Mucosa of rectum (tissue), 2 donors: ENCODE measurements around the gene SNX24.

Experiments
- H3K27ac ChIP-seq, 2 donors: one replicate each; pipeline ENCODE4 v1.7.0; 2013; ENCODE audit warnings: inconsistent platforms in 2 of 2, low read depth in 2 of 2, low read length in 2 of 2
- H3K27me3 ChIP-seq, 2 donors: one replicate each; pipeline ENCODE4 v1.7.0; 2013; ENCODE audit warnings: low read length in 2 of 2; ENCODE audit not compliant: control insufficient read depth in 2 of 2, insufficient read depth in 2 of 2
- H3K36me3 ChIP-seq, 2 donors: one replicate each; pipeline ENCODE4 v1.7.0; 2013; ENCODE audit warnings: low read length in 2 of 2; ENCODE audit not compliant: control insufficient read depth in 2 of 2, insufficient read depth in 2 of 2
- H3K4me1 ChIP-seq, 2 donors: one replicate each; pipeline ENCODE4 v1.7.0; 2013; ENCODE audit warnings: low read length in 2 of 2, mild to moderate bottlenecking in 1 of 2; ENCODE audit not compliant: control insufficient read depth in 2 of 2, insufficient read depth in 2 of 2
- H3K4me3 ChIP-seq, 2 donors: one replicate each; pipeline ENCODE4 v1.7.0; 2013; ENCODE audit warnings: low read length in 2 of 2
- H3K9ac ChIP-seq, 2 donors: one replicate each; pipeline ENCODE4 v1.7.0; 2013; ENCODE audit warnings: low read length in 2 of 2, low read depth in 1 of 2, mild to moderate bottlenecking in 1 of 2
- H3K9me3 ChIP-seq, 2 donors: one replicate each; pipeline ENCODE4 v1.7.0; 2013; ENCODE audit warnings: low read length in 2 of 2; ENCODE audit not compliant: control insufficient read depth in 2 of 2
- donor health status: healthy.
- donor health status: Normal muscosa, but diverticular disease.

Gene SNX24

DNA sequence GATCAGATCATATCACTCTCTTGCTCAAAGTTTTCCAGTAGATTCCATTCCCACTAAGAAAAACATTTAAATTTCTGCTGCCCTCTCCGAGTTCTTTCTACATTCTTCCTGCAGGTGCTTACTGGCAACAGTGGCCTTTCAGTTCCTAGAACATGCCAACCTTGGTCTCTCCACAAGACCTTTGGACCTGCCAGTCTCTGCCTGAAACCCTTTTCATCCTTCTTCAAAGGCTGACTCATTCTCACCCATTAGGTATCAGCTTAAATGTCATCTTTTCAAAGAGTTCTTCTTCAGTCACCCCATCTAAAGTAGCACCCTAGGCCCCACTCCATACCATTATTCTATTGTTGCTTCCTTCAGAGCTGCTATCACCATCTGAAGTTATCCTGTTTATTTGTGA lies 169.3 kb downstream of the SNX24 start:
- H3K4me3 ChIP-seq = no peak overlapping the region
- no peak overlapping the region for H3K9ac ChIP-seq
- H3K27me3 ChIP-seq = no peaks in the 10 kb centered on the region
- H3K9me3 ChIP-seq = no peaks in the 10 kb centered on the region
- H3K27ac ChIP-seq = no peak overlapping the region
- no peaks in the 10 kb centered on the region for H3K36me3 ChIP-seq
- H3K4me1 ChIP-seq = no peaks in the 10 kb centered on the region

DNA sequence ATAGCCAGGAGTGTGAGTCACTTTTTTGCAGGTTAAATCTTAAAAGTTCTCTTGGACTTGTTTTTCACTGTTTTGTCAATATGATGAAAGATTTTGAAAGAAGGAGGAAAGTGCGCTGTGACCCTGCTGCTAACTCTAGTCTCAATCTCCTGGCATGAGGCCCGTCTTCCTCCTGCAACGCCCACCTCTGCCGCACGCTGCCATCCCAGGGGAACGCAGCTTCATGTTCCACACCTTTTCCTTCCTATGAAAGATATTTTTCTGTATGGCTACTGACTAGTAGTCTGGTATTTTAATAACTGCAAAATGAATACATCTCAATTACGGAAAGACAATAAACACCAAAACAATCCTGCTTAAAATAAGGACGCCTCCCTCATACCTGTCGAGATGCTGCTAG lies 182.8 kb downstream of the SNX24 start:
- Histone ChIP-seq H3K4me3 (no peak overlapping the region), H3K27ac (no peak overlapping the region)

DNA sequence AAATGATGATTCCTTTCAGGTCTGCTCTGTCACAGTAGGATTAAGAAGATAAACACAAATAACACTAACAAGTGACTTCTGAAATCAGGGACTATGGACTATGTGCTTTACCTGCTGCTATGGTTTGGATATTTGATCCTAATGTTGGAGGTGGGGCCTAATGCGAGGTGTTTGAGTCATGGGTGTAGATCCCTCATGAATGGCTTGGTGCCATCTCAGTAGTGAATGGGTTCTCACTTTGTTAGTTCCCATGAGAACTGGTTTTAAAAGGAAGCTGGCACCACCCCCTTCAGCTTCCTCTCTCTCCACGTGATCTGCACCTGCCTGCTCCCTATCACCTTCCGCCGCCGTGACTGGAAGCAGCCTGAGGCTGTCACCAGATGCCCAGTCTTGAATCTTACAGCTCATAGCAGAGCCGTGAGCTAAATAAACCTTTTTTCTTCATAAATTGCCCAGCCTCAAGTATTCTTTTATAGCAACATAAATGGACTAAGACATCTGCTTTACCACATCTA lies 187.8 kb downstream of the SNX24 start:
- H3K27me3 ChIP-seq = no peaks in the 10 kb centered on the region
- H3K36me3 ChIP-seq = peaks cover under 1 to 4% of the 10 kb centered on the region in 2 donors
- H3K4me1 ChIP-seq = peaks cover 0 to 2% of the 10 kb centered on the region in 2 donors
- no peak overlapping the region for H3K27ac ChIP-seq
- H3K9me3 ChIP-seq = no peaks in the 10 kb centered on the region
- H3K4me3 ChIP-seq = no peak overlapping the region
- no peak overlapping the region for H3K9ac ChIP-seq

More for the DNA sequence above, 182.8 kb downstream of the SNX24 start:
- peaks cover 18 to 33% of the 10 kb centered on the region in 2 donors for H3K36me3 ChIP-seq
- no peaks in the 10 kb centered on the region for H3K27me3 ChIP-seq
- no peak overlapping the region for H3K9ac ChIP-seq
- no peaks in the 10 kb centered on the region for H3K4me1 ChIP-seq
- H3K9me3 ChIP-seq = no peaks in the 10 kb centered on the region

DNA sequence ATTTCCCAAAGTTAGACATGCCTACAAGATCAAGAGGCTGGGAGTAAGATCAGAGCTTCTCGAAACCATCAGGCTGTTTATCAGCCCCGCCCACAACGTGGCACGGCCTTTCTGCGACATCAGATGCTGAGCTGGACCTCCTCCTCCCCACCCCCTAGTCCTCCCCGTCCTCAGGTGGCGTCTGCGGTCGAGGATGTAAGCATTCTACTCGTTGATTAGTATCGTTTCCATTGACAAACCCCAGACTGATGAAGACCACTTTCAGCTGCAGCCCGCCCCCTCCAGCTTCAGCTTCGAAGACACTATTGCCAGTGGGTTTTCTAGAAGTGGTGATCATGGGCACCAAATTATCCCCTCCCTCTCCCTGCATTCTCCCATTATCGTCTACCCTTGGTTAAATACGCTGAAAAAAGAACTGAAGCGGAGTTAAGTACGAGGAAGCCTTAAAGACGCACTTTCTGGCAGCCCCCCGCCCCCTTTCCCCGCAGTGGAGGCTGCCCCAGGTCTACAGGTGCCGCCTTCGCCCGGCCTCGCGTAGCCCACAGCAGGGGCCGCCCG lies 190.0 kb downstream of the SNX24 start:
- H3K4me3 ChIP-seq = peak overlapping the region; percentile 83 to 85
- peaks cover 0 to 2% of the 10 kb centered on the region in 2 donors for H3K4me1 ChIP-seq
- no peaks in the 10 kb centered on the region for H3K27me3 ChIP-seq
- H3K36me3 ChIP-seq = no peaks in the 10 kb centered on the region
- H3K27ac ChIP-seq = peak overlapping the region; percentile 86 to 90
- peak overlapping the region in 1 of 2 donors; percentile 74 for H3K9ac ChIP-seq
- no peaks in the 10 kb centered on the region for H3K9me3 ChIP-seq

DNA sequence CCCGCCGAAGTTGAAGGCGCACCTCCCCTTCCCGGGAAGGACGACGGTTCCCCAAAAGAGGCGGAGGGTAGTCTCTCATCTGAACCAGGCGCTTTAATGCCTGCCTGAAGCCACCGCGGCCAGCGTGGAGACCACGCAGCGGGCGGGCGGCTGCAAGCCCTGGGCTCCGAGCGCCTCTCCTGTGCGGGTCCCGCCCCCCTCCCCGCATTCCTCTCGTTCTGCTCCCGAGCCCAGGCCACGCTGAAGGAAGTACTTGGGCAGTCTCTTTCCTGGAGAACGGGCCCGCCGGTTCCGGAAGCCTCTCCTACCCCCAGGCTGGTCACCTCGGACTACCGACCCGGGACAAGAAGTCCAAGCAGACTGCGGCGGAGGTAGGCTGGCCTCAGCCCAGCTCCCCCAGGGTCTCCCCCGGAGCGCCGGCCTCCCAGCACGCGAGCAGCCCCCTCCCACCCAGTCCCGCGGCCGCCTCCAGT lies 190.5 kb downstream of the SNX24 start:
- H3K27ac ChIP-seq = peak overlapping the region; percentile 86 to 90
- H3K9ac ChIP-seq = peak overlapping the region; percentile 53 to 74
- H3K4me1 ChIP-seq = peaks cover 0 to 2% of the 10 kb centered on the region in 2 donors
- no peaks in the 10 kb centered on the region for H3K9me3 ChIP-seq
- no peaks in the 10 kb centered on the region for H3K27me3 ChIP-seq
- H3K36me3 ChIP-seq = no peaks in the 10 kb centered on the region
- peak overlapping the region; percentile 83 to 85 for H3K4me3 ChIP-seq

DNA sequence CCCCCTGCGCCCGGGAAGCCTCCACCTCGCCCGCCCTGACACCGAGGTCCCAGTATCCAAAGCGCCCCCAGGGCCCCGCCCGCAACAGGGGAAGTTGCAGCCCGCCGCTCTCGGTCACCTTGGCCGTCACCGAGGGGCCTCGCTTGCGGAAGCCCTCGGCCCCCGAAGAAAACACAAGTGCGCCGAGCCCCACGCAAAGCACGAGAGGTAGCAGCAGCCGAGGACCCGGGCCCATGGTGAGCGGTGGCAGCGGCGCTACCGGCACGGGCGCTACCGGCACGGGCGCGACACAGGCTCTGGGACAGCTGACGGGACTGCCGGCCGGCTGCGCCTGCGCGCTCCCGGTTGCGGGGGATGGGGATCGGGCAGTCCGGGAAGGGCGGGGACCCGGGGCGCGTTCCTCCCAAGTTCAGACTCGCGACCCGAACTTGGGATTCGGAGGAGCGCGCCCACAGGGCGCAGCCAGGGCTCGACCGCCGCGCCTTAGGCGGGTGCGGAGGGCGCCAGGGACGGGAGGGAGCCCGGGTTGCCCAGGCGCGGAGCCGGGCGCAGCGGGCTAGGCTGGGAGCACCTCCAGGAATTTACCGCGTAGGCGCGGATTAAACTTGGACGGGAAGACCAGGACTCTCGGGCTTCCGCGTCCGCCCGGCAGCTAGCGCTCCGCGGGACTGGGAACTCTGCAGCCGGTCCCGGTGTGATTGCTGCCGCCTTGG lies 191.1 kb downstream of the SNX24 start, which contains the start of gene PPIC:
TSS of gene PPIC (minus strand) at position 335 of the 713 bp plus-strand sequence. CDS start at position 235, 100 bp downstream.
- Histone ChIP-seq H3K4me1 (peaks cover 0 to 2% of the 10 kb centered on the region in 2 donors), H3K27ac (peak within 1 kb of the TSS; percentile 86 to 90), H3K27me3 (no peaks in the 10 kb centered on the region), H3K4me3 (peak within 1 kb of the TSS; percentile 83 to 85), H3K36me3 (no peaks in the 10 kb centered on the region), H3K9me3 (no peaks in the 10 kb centered on the region), H3K9ac (peak within 1 kb of the TSS; percentile 53 to 74)

DNA sequence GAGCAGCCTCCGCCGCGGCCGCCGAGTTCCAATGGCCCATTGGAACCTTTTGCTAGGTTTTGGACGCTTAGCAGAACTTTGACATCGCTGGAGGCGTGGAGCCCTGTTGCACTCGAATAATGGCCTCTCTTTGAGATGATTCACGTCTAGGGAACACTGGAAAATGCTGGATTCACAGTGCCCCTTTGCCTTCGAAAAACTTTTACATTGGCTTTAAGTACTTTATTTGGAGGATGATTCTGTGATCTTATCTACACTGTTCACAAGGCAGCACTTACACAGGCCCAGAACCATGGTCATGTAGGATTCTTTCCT lies 191.6 kb downstream of the SNX24 start:
- no peaks in the 10 kb centered on the region for H3K9me3 ChIP-seq
- H3K27me3 ChIP-seq = no peaks in the 10 kb centered on the region
- peak overlapping the region; percentile 83 to 85 for H3K4me3 ChIP-seq
- H3K4me1 ChIP-seq = peaks cover 0 to 2% of the 10 kb centered on the region in 2 donors
- H3K36me3 ChIP-seq = no peaks in the 10 kb centered on the region
- peak overlapping the region; percentile 35 to 74 for H3K9ac ChIP-seq
- peak overlapping the region; percentile 86 to 90 for H3K27ac ChIP-seq

DNA sequence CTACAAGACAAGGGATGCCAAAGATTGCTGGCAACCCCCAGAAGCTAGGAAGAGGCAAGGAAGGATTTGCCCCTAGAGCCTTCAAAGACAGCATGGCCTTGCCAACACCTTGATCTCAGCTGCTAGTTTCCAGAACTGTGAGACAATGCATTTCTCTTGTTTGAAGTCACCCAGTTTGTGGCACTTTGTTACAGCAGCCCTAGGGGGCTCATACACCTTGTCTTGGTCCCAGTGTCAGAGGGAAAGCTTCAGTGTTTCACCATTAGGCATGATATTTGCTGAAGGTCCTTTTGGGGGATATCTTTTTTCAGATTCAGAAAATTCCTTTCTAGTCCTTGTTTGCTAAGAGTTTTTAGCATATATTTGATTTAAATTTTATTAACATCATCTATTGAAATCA lies 194.3 kb downstream of the SNX24 start:
- peaks cover 0 to 2% of the 10 kb centered on the region in 2 donors for H3K4me1 ChIP-seq
- no peak overlapping the region for H3K27ac ChIP-seq
- no peaks in the 10 kb centered on the region for H3K27me3 ChIP-seq
- H3K4me3 ChIP-seq = no peak overlapping the region
- no peaks in the 10 kb centered on the region for H3K9me3 ChIP-seq
- H3K9ac ChIP-seq = no peak overlapping the region
- no peaks in the 10 kb centered on the region for H3K36me3 ChIP-seq

DNA sequence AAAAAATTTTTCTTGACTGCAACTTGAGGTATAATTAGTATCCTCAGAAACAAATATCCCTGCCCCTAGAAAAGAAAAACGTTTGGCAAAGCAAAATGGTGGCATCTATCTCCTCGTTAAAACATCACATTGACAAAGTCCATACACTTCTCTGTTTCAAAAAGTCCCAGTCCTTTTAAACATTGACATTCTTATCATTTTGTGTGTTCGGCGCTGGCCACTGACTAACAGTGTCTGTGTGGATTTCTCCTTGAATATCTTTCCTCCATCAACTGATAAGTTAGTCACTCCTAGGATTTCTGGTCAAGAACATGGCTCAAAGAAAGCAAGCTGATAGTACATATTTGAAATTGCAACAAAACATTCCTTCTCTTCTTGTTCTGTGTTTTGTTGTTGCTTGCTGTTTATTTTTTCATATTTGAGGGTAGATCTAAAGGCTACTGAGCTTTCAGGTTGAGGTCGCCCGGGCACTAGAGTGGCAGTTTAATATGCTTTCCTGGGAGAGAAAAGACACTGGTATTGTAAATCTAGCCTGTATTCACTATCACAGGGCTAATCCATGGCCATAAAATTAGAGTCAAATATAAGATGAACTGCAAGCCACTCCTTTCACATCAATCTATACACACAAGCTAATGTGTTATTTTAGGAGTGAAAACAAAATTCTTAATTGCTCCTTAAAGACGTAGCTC lies 199.7 kb downstream of the SNX24 start:
- no peak overlapping the region for H3K9ac ChIP-seq
- H3K27ac ChIP-seq = no peak overlapping the region
- H3K4me3 ChIP-seq = no peak overlapping the region
- no peaks in the 10 kb centered on the region for H3K36me3 ChIP-seq
- no peaks in the 10 kb centered on the region for H3K4me1 ChIP-seq
- no peaks in the 10 kb centered on the region for H3K9me3 ChIP-seq
- H3K27me3 ChIP-seq = peaks cover 2 to 3% of the 10 kb centered on the region in 2 donors

DNA sequence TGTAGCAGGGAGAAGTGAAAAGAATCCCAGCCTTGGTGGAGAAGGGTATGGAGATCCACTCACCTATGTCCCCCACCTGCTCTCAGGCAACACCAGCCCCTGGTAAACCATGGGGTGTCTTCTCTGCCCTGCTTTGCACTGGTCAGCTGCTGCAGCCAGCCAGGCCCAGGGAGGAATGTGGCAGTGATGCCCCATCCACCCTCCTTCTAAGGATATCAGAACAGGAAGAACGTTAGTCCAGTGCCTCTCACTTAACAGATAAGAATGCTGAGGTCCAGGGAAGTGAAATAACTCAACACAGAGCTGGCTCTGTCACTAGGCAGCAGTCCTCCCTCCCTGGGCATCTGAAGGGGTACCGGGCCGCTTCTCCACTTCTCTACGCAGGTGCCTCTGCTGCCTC lies 200.8 kb downstream of the SNX24 start:
- H3K9ac ChIP-seq = no peak overlapping the region
- H3K27ac ChIP-seq = no peak overlapping the region
- no peak overlapping the region for H3K4me3 ChIP-seq
- H3K36me3 ChIP-seq = no peaks in the 10 kb centered on the region
- no peaks in the 10 kb centered on the region for H3K4me1 ChIP-seq
- peaks cover 2 to 3% of the 10 kb centered on the region in 2 donors for H3K27me3 ChIP-seq
- H3K9me3 ChIP-seq = no peaks in the 10 kb centered on the region
